Stimulated activated naive CD4-positive, alpha-beta T cell (primary cell): ENCODE data around the gene PLD4.

Experiments used
- DNase-seq, 6 experiments: peaks; one replicate each; lab custom pipeline; 2025; lab: John Stamatoyannopoulos, UW

The PLD4 gene

DNA sequence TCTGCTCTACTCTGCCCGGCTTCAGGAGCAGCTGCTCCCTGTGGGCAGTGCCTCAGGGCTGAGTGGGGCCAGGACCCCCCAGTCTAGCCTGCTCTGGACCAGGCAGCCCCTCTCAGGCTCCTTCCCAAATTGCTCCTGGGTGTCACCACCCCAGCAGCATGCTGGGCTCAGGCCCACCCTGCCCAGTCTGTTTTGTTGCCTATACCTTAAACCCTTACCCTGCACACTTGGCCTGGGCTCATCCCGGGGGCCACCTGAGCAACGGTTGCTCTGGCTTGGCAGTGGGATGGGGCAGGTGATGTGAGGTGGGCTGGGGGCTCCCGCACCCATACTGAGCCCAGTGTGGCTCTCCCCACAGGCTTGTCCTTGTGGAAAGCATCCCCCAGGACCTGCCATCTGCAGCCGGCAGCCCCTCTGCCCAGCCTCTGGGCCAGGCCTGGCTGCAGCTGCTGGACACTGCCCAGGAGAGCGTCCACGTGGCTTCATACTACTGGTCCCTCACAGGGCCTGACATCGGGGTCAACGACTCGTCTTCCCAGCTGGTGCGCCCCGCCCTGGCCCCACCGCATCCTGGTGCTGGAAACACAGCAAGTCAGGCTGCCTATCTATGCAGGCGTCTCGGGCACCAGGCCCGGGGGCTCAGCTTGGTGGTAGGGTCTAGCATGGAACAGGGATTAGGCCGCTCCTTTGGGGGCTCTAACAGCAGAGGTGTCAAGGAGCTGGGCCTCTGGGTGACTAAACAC, 3.9 kb downstream of the PLD4 start:
- DNase-seq, result no peak

DNA sequence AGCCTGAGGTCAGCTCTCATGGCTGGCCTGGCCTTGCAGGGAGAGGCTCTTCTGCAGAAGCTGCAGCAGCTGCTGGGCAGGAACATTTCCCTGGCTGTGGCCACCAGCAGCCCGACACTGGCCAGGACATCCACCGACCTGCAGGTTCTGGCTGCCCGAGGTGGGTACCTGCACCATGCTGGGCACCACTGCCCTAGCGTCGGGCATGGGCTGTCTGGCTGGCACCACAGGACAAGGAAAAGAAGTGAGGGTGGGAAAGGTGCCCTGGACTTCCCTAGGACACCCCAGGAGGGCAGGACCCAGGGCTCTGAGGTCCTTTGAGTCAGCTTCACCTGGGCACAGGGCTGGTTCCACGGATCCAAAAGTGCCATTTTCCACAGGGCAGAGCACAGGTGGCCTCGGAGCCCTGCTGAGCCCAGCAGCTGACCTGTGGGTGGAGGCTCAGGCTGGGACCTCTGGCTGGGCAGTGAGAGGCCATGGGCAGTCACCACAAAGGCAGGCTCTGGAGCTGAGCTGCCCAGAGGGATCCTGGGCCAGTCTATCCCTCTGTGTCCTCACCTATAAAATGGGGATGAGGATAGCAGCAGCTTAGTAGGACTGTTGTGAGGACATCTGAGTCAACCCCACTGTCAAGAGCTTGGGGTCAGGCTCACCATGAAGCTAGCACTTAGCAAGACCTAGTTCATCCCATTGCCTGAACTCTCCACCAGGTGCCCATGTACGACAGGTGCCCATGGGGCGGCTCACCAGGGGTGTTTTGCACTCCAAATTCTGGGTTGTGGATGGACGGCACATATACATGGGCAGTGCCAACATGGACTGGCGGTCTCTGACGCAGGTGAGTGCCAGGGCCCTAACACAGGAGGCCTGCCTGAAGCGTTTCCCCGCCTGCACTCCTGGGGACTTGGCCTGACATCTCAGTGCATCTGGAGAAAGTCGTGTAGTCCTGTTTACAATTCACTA, 4.9 kb downstream of the PLD4 start:
- DNase-seq, result no peak

DNA sequence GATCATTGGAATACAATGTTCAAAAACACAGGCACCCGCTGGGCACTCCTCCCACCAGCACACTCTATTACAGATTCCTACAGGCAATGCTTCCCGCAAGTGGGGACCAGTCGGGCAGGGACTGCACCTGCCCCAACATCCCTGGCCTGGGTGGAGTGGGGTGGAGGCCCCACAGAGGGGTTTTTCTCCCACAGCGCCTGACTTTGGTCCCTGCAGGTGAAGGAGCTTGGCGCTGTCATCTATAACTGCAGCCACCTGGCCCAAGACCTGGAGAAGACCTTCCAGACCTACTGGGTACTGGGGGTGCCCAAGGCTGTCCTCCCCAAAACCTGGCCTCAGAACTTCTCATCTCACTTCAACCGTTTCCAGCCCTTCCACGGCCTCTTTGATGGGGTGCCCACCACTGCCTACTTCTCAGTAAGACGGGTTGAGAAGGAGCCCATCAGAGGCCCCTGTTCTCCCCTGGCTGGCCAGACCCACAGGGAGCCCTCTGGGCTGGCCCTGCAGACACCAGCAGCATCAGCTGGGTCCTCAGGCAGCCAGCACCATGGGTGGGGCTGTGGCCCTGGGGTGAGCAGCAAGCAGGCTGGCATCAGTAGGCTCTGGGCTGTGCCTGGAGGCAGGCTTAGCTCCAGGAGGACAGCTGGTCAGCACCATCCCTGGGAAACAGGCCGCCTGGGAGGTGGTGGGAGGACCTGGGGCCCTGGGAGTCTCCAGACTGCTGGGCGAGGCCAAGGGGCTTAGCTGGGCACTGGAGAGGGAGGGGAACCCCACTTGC, 6.0 kb downstream of the PLD4 start:
- DNase-seq, result no peak

DNA sequence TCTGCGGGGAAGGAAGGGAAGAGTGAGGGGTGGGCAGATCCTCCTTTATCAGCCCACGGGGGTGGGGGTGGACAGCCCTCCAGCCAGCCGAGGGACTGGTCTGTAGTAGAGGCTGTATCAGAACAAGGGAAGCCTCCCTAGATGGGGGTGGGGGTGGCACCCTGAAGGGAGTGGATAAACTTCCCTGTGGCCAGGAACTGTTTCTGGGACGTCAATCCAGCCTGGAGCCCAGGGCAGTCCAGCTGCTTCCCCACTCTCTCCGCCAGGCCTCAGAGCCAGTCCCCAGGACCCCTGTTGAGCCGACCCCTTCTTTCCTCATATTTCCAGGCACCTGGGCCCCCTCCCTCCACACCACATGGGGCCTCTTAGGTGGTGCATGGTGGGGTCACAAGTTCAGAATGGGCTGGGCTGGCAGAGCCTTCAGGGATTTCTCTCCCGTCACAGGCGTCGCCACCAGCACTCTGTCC, 6.7 kb downstream of the PLD4 start:
- DNase-seq, result no peak

DNA sequence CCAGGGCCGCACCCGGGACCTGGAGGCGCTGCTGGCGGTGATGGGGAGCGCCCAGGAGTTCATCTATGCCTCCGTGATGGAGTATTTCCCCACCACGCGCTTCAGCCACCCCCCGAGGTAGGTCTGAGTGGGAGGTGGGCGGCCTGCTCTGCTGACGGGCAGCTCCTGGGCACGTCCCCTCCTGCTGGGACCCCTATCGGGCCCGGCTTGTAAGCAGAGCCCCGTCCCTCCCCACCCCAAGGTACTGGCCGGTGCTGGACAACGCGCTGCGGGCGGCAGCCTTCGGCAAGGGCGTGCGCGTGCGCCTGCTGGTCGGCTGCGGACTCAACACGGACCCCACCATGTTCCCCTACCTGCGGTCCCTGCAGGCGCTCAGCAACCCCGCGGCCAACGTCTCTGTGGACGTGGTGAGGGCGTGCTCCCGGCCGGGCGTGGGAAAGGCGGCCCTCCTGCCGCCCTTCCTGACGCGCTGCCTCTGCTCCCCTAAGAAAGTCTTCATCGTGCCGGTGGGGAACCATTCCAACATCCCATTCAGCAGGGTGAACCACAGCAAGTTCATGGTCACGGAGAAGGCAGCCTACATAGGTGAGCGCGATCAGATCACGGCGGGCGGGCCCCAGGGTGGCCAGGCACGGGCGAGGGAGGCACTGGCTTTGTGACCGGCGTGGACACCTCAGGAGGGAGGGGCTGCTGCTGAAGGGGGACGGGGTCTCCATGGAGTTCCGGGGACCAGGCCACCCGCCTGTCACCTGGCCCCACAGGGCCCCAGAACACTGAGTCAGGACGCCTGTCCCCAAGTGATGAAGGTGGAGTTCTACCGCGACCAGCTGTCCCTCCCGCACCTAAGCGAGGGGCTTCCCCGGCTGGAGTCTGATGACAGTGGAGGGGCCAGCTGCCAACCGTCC, 7.3 kb downstream of the PLD4 start:
- DNase-seq, result no peak

DNA sequence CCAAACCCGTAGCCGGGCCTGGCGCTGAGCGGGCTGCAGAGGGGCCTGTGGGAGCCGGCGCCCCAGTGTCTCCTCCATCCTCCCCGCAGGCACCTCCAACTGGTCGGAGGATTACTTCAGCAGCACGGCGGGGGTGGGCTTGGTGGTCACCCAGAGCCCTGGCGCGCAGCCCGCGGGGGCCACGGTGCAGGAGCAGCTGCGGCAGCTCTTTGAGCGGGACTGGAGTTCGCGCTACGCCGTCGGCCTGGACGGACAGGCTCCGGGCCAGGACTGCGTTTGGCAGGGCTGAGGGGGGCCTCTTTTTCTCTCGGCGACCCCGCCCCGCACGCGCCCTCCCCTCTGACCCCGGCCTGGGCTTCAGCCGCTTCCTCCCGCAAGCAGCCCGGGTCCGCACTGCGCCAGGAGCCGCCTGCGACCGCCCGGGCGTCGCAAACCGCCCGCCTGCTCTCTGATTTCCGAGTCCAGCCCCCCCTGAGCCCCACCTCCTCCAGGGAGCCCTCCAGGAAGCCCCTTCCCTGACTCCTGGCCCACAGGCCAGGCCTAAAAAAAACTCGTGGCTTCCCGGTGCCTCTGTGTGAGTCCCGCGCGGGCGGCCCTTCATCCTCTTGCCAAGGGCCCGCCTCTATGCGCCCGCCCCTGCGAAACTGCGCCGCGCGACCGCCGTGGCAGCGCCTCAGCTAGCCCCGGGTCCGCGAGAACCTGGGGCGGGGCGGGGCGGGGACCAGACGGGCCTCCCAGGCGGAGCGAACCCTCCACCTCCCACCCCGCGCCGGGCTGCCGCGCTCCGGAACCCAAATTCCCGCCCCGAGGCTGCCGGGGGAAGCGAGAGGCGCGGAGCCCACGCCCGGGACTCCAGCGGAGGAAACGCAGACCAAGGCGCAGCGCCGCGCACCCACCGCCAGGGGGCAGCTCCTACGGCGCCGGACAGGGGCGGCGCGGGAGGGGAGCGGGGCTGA, 8.3 kb downstream of the PLD4 start:
- peak; percentile 60 to 85 (median 78) for DNase-seq

DNA sequence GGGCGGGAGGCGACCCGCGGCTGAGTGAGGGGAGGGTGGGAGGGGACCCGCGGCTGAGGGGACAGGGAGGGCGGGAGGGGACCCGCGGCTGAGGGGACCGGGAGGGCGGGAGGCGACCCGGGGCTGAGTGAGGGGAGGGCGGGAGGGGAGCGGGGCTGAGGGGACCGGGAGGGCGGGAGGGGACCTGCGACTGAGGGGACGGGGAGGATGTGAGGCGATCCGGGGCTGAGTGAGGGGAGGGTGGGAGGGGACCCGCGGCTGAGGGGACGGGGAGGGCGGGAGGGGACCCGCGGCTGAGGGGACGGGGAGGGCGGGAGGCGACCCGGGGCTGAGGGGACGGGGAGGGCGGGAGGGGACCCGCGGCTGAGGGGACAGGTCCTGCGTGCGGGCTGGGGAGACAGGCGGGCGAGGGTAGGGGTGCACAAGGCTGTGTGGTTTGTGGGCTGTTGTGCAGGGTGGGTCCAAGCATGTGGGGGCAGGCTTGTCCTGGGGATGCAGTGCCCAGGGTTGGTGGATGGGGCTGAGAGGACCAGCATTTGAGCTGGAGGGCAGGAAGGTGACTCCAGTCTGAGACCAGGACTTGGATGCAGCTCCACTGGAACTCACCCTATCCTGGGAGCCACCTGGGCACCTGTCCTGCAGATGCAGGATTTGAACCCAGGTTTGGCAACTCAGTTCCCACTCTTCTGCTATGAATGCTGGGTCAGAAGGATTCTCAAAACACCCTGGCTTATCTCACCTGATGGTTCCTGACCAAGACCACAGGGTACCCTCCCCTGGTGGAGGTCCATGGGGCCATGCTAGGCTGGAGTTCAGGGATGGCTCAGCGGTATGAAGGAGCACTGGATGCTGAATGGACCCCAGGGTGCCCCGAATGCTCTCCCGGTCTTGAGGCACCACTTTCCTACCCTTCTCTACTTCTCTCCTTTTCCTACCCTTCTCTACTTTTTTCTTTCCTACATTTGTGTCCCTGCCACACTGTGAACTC, 9.4 kb downstream of the PLD4 start:
- DNase-seq, result peak in 2 of 6 experiments; percentile 5 to 8

DNA sequence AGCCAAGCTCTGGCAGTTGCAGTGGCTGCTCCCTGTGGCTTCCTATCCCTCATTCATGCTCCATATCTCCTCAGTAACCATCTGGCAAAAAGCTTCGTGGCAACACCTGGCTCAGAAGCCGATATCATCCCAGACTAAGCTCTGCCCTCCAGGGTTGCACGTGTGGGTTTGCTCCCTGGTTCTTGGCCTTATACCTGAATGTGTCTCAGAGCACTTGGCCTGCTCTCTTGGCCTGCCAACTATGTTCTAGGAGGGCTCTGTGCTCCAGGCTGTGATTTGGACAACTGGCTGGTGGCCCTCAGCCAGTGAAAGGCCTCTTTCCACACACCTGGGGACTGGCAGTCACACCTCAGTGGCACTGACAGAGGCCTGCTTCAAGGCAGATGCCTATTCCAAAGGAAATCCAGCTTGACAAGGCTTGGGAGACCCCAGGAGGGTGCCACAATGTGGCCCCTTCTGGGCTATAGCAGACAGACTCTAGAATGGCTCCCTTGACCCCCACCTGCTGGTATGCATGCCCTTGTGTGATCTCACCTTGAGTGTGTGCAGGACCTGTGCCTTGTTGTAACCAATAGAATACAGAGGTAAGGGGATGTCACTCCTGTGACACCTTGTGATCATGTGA, 10.5 kb downstream of the PLD4 start:
- DNase-seq, result no peak

DNA sequence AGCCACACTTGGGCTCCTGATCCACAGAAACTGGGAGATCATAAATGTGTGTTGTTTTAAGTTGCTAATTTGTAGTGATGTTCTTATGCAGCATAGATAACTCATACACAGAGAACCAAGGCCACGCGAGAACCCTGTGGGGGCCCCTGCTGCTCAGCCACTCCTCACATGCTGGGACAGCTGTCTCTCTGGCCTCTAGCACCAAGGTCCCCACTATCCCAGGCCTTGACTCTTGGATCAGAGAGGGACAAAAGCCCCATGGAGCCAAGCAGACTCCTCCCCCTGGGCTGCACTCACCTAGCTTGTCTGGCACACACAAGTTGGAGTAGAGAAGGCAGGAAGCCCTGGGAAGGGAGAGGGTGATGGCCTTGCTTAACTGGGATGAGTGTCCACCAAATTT, 11.3 kb downstream of the PLD4 start:
- no peak for DNase-seq

DNA sequence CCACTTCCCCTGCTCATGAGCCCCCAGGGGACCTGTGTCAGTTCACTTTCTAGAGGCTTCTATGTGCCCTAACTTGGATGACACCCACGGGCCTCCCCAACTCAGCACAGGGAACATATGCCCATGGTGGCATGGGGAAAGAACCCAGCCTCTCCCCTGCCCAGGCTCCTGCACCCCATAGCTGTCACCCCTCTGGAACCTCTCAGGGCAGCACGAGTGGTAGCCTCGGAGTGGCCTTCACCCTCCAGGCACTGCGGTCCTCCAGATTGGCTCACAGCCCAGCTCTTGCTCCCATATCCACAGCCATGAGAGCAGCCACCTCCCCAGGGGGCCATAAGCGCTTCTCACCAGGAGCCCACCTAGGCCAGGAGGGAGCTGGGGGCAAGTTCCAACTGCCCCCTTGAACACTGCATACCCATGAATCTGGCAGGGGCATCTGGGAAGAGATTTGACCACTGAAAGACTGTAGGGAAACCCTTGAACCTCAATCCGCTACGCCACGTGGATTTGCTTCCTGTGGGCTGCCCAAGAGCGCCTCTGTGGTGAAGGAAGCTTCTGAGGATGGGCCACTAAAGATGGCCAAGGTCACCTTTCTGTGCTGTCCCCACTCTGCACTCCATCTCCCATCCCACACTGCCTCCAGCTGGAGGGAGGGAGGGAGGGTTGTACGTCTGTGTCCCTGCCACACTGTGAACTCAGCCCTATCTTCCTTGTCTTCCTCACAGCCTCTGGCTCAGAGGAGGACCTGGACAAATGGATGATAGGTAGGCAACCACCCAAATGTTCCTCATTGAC, 11.9 kb downstream of the PLD4 start:
- no peak for DNase-seq

DNA sequence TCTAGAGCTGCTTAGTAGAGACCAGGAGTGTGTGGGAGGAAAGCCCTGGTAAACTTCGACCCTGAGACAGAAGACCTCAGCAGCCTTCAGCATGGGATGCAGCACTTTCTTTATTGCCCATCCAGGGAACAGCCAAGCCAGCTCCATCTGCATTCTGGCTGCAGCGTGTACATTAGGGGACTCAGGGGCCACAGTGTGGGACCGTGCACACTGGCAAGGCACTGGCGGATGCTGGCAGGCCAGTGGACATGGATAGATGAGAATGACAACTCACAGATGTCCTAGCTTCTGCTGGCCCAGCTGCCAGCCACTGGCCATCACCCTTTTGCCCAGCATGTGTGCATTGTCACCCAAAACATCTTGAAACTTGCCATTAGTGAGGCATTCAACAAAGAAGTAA, 12.5 kb downstream of the PLD4 start:
- no peak for DNase-seq

DNA sequence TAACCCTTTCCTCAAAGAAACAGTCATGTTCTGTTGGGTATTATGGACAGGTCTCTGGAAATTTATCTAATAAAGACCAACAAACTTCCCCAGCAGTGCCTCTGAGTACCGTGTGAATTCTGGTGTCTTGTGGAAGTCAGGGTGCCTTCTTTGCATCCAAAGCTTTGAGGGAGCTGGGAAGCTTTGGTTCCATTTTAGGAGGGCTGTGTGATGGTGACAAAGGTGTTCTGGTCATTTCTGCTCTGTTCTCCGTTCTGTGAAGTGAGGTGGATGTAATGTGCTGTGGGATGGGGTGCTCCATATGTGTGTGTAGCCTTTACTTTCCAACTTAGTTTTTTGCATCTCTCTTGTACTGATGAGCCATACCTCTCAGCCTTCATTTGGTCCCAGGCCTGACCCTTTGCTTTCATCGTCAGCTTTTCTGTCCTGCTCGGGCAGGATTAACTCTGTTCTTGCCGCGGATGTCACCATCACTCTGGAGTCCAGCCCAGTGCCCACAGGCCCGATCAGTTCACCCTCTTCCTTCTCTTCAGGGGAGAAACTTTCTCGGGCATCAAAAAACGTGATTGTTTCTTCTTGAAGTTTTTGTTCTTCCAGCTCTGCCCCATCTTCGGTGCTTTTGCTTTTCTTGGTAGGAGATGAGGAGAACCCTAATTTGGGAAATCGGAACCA, 13.2 kb downstream of the PLD4 start:
- no peak for DNase-seq

DNA sequence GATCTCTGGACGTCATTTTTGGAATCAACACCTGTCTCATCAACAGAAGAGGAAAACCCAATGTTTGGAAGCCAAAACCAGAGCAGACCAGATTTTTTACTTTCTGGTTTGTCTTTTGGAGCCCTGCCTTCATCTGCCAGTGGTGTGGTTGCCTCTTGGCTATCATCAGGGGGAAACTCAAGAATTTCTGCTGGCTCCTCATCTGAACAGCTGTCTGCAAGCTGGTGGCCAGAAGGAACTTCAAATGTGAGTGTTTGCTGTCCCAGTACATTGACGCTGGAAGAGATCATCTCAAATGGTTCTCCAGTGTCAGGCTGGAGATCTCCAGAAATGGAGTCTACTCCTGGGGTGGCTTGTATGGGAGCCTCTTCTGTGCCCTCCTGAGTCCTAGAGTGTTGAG, 13.8 kb downstream of the PLD4 start:
- no peak for DNase-seq

DNA sequence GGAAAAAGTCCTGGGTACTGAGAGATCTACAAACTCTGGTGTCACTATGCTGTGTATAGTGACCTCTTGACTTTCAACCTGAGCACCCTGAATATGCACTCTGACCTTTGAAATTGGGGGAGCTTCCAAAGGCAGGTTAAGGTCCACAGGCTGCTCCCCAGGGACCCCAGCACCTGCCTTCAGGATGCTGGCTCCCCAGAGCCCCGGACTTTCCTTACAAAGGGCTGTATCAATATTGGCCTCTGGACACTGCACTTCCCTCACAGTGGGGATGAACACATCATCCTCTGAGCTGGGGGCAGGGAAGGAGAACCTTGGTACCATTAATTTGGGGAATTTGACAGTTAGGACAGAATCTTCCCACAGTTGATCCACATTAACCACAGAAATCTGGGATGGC, 14.3 kb downstream of the PLD4 start:
- no peak for DNase-seq

DNA sequence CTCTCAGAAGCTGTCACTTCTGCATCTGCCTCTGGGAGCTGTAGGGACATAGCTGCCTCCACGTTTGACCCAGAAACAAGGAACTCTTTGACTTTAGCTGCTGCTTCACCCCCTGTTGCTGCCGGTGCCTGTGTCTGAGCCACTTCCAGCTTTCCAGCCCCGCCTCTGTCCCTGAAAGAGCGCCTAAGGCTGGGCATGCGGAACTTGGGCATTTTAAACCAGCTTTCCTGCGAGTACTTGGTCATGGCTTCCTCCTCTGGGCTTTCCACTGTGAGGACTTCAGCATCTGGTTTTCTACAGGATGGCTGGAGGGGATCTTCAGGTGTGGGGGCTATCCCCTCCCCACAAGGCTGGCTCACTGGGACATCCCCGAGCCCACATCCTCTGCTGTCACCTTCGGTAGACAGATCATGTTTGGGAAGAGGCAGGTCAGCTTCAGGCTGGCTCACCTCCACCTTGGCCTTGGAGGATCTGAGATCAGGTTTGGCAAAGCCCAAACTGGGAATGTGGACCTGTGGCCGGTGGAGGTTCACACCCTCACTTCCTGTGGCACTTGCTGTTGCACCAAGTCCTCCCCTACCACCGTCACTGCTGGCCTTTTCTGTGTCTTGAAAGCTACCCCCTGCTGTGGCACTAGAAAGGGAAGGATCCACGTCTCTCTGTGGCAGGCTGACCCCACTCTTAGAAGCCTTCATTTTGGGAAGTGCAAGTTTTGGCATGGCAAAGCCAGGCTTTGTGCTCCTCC, 15.2 kb downstream of the PLD4 start:
- no peak for DNase-seq

DNA sequence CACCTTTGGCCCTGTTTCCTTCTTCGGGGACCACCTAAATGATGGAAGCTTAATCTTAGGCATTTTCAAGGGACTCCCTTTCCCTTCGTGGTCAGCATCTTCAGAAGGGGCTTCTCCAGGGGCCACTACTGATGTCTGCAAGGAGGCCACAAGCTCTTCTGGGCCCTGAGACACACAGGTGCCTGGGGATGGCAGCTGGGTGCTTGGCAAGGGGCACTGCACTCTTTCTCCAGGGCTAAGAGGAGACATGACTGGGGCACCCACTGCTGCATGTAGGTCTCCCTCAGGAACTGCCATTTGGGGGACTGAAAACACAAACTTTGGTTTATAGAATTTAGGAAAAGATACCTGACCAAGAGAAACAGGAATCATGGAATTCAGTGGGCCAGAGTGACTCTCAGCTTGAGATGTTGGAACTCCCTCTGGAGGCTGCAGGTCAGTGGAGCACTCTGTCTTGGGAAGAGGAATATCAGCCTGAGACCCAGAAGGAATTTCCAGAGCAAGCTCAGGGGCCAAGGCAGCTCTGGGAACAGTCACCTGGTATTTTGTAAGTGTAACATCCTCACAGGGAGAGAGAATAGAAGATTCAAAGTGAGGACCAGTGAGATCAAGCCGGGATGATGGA, 16.0 kb downstream of the PLD4 start:
- DNase-seq, result no peak
